Measurements from ENCODE around the gene C22orf39.

DNA sequence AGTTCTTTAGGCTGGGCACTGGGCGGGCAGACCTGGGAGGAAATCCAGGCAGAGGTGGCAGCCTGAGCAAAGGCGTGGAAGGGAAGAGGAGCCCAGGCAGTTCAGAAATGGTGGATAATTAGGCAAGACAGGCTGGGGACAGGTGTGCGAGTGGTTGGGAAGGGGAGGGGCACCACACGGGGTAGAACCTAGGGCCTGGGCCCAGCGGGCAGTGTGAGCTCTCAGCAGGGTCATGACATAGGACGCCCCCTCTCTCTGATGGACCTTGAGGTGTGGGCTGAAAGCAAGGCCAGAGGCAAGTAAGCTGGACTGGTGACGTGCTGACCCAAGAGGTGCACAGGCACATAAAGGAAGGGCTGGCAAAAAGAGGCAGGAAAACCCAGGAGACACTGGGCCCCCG lies 24.7 kb upstream of the C22orf39 start:
- TF ChIP-seq, protein P1, sequence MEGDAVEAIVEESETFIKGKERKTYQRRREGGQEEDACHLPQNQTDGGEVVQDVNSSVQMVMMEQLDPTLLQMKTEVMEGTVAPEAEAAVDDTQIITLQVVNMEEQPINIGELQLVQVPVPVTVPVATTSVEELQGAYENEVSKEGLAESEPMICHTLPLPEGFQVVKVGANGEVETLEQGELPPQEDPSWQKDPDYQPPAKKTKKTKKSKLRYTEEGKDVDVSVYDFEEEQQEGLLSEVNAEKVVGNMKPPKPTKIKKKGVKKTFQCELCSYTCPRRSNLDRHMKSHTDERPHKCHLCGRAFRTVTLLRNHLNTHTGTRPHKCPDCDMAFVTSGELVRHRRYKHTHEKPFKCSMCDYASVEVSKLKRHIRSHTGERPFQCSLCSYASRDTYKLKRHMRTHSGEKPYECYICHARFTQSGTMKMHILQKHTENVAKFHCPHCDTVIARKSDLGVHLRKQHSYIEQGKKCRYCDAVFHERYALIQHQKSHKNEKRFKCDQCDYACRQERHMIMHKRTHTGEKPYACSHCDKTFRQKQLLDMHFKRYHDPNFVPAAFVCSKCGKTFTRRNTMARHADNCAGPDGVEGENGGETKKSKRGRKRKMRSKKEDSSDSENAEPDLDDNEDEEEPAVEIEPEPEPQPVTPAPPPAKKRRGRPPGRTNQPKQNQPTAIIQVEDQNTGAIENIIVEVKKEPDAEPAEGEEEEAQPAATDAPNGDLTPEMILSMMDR (IDR thresholded peaks at IDR 0.05; ENCODE audit: low read depth, low read length, poor library complexity, severe bottlenecking): no peak
- TF ChIP-seq EZH2phosphoT487 (IDR thresholded peaks at IDR 0.05; ENCODE audit: borderline replicate concordance, low read length): no peak
